ENCODE results near the gene RPS3A. TPM values are rescaled to one million over a fixed set of nuclear protein-coding genes. Genes with fewer than 3 reads are reported as not detected.

RPS3A gene
- total RNA-seq, 1 experiment from 2014 or later: 2,446 TPM

GRCh38 chr4:151098979-151099228 lies 524 bp upstream of the RPS3A start (continued):
- TF ChIP-seq MAX (IDR thresholded peaks at IDR 0.05): no peak
- no peak for TF ChIP-seq CEBPB (IDR thresholded peaks at IDR 0.05; ENCODE audit: low read depth)
- no peak for TF ChIP-seq YY1 (IDR thresholded peaks at IDR 0.05; ENCODE audit: extremely low read depth, insufficient replicate concordance, low read depth, low read length)
- TF ChIP-seq FOSL1 (IDR thresholded peaks at IDR 0.05; ENCODE audit: low read depth): no peak
- no peak for TF ChIP-seq ZNF274 (IDR thresholded peaks at IDR 0.05; ENCODE audit: low read depth, low read length)
- no peak for TF ChIP-seq JUND (IDR thresholded peaks at IDR 0.05)
- no peak for TF ChIP-seq CTCF (IDR thresholded peaks at IDR 0.05 in 2 of 3, conservative IDR thresholded peaks at IDR 0.05 in 1 of 3; ENCODE audit: borderline replicate concordance in 1 of 3, insufficient read depth in 1 of 3, low read depth in 2 of 3, low read length in 2 of 3)

- intact Hi-C loops (cut with micrococcal nuclease): loop anchor here (1.0 kb wide), 1 partner anchor 84 kb away; no protein-coding TSS in a partner anchor
- DNase-seq (ENCODE audit: low read depth, low spot score): no peak
- Histone ChIP-seq H4K20me1 (ENCODE audit: insufficient read depth) (peaks cover 28% of the 10 kb centered on the region; the same call in 1 of the 2 replicates), H3K4me3 (replicated peaks in 1 of 2; ENCODE audit: low read depth in 1 of 2, low read length in 2 of 2) (peak overlapping the region; percentile 69 to 95), H3K9me2 (ENCODE audit: insufficient read depth) (no peaks in the 10 kb centered on the region), H3K9me3 (ENCODE audit: control insufficient read depth in 1 of 2, insufficient read depth in 1 of 2, low read depth in 1 of 2, low read length in 2 of 2) (no peaks in the 10 kb centered on the region), H3K79me2 (ENCODE audit: insufficient read depth, low read length) (peaks cover 46% of the 10 kb centered on the region), H2AFZ (ENCODE audit: low read depth, low read length, poor library complexity, severe bottlenecking) (no peak overlapping the region), H3K4me1 (ENCODE audit: control insufficient read depth in 1 of 2, insufficient read depth in 2 of 2, low read length in 2 of 2) (peaks cover 3 to 22% of the 10 kb centered on the region in 2 experiments; a peak in 3 of 4 replicates), H3K4me2 (ENCODE audit: low read length) (peak overlapping the region; percentile 90), H3K36me3 (ENCODE audit: control insufficient read depth in 1 of 2, insufficient read depth in 2 of 2, low read length in 2 of 2) (peaks cover 26 to 51% of the 10 kb centered on the region in 2 experiments), H3K27ac (ENCODE audit: low read depth, low read length) (peak overlapping the region; percentile 92), H3K9ac (ENCODE audit: low read length) (peak overlapping the region; percentile 100), H3K27me3 (ENCODE audit: insufficient read depth, low read length) (no peaks in the 10 kb centered on the region)
- ATAC-seq: peak; percentile 9
- no peak for TF ChIP-seq ZNF274 (IDR thresholded peaks at IDR 0.05; ENCODE audit: low read depth, low read length)
- TF ChIP-seq ZFX (IDR thresholded peaks at IDR 0.05): peak; percentile 61; the same call in 1 of the 2 replicates
- TF ChIP-seq TCF7L2 (IDR thresholded peaks at IDR 0.05; ENCODE audit: borderline replicate concordance, extremely low read depth, insufficient read depth, insufficient read length): no peak
- RAD21 ChIA-PET (ENCODE audit: low non-redundant PET in 1 of 2, low total read pairs in 2 of 2, uncharacterized antibody in 2 of 2, unreplicated experiment in 2 of 2): no interaction called here
- CTCF ChIA-PET: no interaction called here
- BruUV-seq (replicated peaks): no TSS peak
- POLR2A ChIA-PET: no interaction called here
Measured at GRCh38 chr4:151099976-151100417, 569 bp downstream of the RPS3A start.

All from HCT116 (cell line).